Panc1 (cell line): ENCODE measurements around the gene CD48. TPM values are rescaled to one million over a fixed set of nuclear protein-coding genes. Genes with fewer than 3 reads are reported as not detected.

Experiments
- ATAC-seq: fragments of 200-7000 bp; cut with Tn5 transposase; 2 replicates; pipeline ENCODE4 v1.9.1; 2020; ENCODE audit warnings: mild to moderate bottlenecking, moderate library complexity
- BruUV-seq: library from RNA; stranded (reverse); fragments of 400-500 nt; replicated peaks from 2 replicates; lab custom pipeline; 2021; lab: Mats Ljungman, UMichigan
- CTCF ChIA-PET: fragments of 300-600 bp; sonication (Branson Sonifier 250); formaldehyde crosslinking; loops from one replicate; lab custom pipeline; 2022; ENCODE audit warnings: antibody characterized with exemption; lab: Charles Lee
- POLR2A ChIA-PET: fragments of 300-600 bp; sonication (Branson Sonifier 250); formaldehyde crosslinking; loops from one replicate; lab custom pipeline; 2022; ENCODE audit warnings: antibody characterized with exemption; lab: Charles Lee
- DNase-seq: peaks from one replicate; pipeline ENCODE4 v3.0.0-alpha.2; 2010; ENCODE audit warnings: low read depth, low spot score
- H3K27ac ChIP-seq: 2 replicates; pipeline ENCODE4 v1.5.1; 2011; ENCODE audit warnings: mild to moderate bottlenecking, low read length, inconsistent platforms
- H3K27me3 ChIP-seq: fragments of 200-500 bp; sonication (Bioruptor generic); 2 replicates; pipeline ENCODE4 v1.6.0; 2014; ENCODE audit warnings: low read length, inconsistent platforms; ENCODE audit not compliant: control insufficient read depth, insufficient read depth
- H3K36me3 ChIP-seq: fragments of 200-500 bp; sonication (Bioruptor generic); 2 replicates; pipeline ENCODE4 v1.5.1; 2014; ENCODE audit warnings: inconsistent platforms, mild to moderate bottlenecking, low read length, moderate library complexity; ENCODE audit not compliant: control insufficient read depth, insufficient read depth
- H3K4me1 ChIP-seq: 2 replicates; pipeline ENCODE4 v1.5.1; 2011; ENCODE audit warnings: inconsistent platforms, mild to moderate bottlenecking, low read length, moderate library complexity; ENCODE audit not compliant: control insufficient read depth, insufficient read depth
- H3K4me3 ChIP-seq, 2 experiments: 2 replicates each; pipeline ENCODE4 v1.5.1; 2011 to 2012; ENCODE audit warnings: low read depth in 2 of 2, low read length in 2 of 2, mild to moderate bottlenecking in 2 of 2, inconsistent platforms in 1 of 2, moderate library complexity in 1 of 2
- H3K9me3 ChIP-seq: fragments of 200-500 bp; sonication (Bioruptor generic); 2 replicates; pipeline ENCODE4 v1.5.1; 2014; ENCODE audit warnings: low read depth, mild to moderate bottlenecking, inconsistent platforms, low read length, moderate library complexity; ENCODE audit not compliant: control insufficient read depth, insufficient read depth
- POLR2AphosphoS5 ChIP-seq: IDR thresholded peaks from 2 replicates; pipeline ENCODE4 v1.6.1; 2012; ENCODE audit warnings: mild to moderate bottlenecking, low read depth, low read length, moderate library complexity
- SIN3A ChIP-seq: IDR thresholded peaks from 2 replicates; pipeline ENCODE4 v1.6.1; 2012; ENCODE audit warnings: low read depth, mild to moderate bottlenecking, low read length, moderate library complexity, borderline replicate concordance; ENCODE audit not compliant: insufficient read depth
- TCF7L2 ChIP-seq: IDR thresholded peaks from 2 replicates; pipeline ENCODE4 v1.6.1; 2011; ENCODE audit warnings: mild to moderate bottlenecking, low read depth, low read length, inconsistent platforms
- in situ Hi-C: cut with HindIII; loops from 2 replicates; pipeline ENCODE4 v1.10.0; 2016; ENCODE audit warnings: low sequenced_read_pairs, low pct_unique_long_range_greater_than_20kb
- intact Hi-C: fragments of 100-400 bp; cut with micrococcal nuclease; formaldehyde crosslinking; loops from one replicate; pipeline ENCODE4 v1.10.0; 2022; ENCODE audit not compliant: unreplicated experiment
- total RNA-seq: library from RNA; stranded (reverse); gene quantifications from one replicate; pipeline ENCODE4 v1.2.1, GENCODE V29; 2021; ENCODE audit not compliant: unreplicated experiment
- TF ChIP-seq, protein P1 (sequence below): fragments of 450-650 bp; IDR thresholded peaks from 2 replicates; pipeline ENCODE4 v1.5.1; 2017; ENCODE audit warnings: mild to moderate bottlenecking
- TF ChIP-seq, protein P2 (sequence below), 2 experiments: IDR thresholded peaks; 2 replicates each; pipeline ENCODE4 v1.6.1; 2011 to 2012; ENCODE audit warnings: low read depth in 2 of 2, control low read depth in 1 of 2, low read length in 1 of 2, mild to moderate bottlenecking in 1 of 2, moderate library complexity in 1 of 2; ENCODE audit not compliant: insufficient read depth in 1 of 2

Gene CD48
- total RNA-seq, 1 experiment from 2014 or later: 0.67 TPM

DNA sequence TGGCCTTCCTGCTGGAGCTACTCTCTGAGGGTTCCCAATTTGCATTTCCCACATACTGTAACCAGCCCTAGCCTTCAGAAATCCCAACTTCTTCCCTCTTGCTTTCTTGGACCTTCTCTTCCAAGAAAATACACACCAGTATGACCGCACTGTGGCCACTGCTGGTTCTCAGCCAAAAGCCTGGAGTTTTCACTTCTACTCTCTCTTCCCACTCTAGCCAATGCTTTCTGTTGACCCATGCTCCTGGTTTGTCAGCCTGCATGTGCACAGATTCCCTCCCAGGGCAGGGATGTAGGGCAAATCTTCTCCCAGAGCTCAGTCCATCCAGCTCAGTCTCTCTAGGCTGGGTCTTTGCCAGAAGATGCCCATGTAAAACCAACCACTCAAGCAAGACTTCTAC, 65.4 kb downstream of the CD48 start:
- H3K27ac ChIP-seq: no peak overlapping the region
- TF ChIP-seq, protein P1, sequence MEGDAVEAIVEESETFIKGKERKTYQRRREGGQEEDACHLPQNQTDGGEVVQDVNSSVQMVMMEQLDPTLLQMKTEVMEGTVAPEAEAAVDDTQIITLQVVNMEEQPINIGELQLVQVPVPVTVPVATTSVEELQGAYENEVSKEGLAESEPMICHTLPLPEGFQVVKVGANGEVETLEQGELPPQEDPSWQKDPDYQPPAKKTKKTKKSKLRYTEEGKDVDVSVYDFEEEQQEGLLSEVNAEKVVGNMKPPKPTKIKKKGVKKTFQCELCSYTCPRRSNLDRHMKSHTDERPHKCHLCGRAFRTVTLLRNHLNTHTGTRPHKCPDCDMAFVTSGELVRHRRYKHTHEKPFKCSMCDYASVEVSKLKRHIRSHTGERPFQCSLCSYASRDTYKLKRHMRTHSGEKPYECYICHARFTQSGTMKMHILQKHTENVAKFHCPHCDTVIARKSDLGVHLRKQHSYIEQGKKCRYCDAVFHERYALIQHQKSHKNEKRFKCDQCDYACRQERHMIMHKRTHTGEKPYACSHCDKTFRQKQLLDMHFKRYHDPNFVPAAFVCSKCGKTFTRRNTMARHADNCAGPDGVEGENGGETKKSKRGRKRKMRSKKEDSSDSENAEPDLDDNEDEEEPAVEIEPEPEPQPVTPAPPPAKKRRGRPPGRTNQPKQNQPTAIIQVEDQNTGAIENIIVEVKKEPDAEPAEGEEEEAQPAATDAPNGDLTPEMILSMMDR: no peak
- no peak for TF ChIP-seq TCF7L2
- no peak for TF ChIP-seq SIN3A
- TF ChIP-seq, protein P2, sequence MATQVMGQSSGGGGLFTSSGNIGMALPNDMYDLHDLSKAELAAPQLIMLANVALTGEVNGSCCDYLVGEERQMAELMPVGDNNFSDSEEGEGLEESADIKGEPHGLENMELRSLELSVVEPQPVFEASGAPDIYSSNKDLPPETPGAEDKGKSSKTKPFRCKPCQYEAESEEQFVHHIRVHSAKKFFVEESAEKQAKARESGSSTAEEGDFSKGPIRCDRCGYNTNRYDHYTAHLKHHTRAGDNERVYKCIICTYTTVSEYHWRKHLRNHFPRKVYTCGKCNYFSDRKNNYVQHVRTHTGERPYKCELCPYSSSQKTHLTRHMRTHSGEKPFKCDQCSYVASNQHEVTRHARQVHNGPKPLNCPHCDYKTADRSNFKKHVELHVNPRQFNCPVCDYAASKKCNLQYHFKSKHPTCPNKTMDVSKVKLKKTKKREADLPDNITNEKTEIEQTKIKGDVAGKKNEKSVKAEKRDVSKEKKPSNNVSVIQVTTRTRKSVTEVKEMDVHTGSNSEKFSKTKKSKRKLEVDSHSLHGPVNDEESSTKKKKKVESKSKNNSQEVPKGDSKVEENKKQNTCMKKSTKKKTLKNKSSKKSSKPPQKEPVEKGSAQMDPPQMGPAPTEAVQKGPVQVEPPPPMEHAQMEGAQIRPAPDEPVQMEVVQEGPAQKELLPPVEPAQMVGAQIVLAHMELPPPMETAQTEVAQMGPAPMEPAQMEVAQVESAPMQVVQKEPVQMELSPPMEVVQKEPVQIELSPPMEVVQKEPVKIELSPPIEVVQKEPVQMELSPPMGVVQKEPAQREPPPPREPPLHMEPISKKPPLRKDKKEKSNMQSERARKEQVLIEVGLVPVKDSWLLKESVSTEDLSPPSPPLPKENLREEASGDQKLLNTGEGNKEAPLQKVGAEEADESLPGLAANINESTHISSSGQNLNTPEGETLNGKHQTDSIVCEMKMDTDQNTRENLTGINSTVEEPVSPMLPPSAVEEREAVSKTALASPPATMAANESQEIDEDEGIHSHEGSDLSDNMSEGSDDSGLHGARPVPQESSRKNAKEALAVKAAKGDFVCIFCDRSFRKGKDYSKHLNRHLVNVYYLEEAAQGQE (IDR thresholded peaks at IDR 0.05; ENCODE audit: insufficient read depth in 1 of 2, low read depth in 2 of 2, low read length in 1 of 2): no peak
- no peak for TF ChIP-seq POLR2AphosphoS5
- CTCF ChIA-PET: no interaction called here
- H3K36me3 ChIP-seq: no peaks in the 10 kb centered on the region
- intact Hi-C loops (no loop called here), in situ Hi-C loops (no loop called here)
- no peak for ATAC-seq
- H3K9me3 ChIP-seq: no peaks in the 10 kb centered on the region
- DNase-seq: no peak
- POLR2A ChIA-PET: no interaction called here
- H3K4me3 ChIP-seq: no peak overlapping the region
- peaks cover 13% of the 10 kb centered on the region for H3K27me3 ChIP-seq
- BruUV-seq: no TSS peak
- H3K4me1 ChIP-seq: no peaks in the 10 kb centered on the region

DNA sequence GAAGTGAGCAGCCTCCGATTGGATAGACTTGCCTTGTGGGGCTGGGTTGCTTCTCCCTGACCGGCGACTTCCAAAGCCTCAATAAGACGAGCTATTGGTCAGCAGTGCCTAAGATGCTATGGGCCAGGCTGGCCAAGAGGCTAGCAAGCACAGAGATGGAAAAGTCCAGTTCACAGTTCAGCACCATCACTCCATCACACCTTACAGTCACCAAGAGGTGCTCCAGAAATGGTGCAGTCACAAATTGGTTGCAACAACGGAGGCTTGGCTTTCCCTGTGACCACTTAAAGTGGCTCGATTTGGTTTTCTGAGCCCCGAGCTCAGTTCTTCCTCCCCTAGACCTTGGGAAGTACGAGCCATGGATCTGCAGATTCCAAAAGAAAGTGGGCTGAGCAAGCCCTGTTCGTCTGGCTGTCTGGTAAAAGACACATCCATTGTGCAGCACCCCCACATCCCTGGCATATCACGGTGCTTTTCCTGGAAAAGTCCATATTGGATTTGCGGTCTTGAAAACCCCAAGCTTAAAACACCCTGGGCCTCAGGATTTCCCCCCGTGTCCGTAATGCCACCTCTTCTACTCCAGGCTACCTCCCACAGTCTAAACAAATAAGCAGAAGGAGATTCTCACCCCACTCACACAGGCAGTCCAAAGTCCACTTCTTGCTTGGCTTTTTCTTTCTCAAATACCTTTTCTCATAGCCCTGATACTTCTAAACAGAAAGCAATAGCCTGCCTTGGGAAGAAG, 66.1 kb downstream of the CD48 start:
- no peak for ATAC-seq
- in situ Hi-C loops (no loop called here), intact Hi-C loops (no loop called here)
- BruUV-seq: no TSS peak
- ChIA-PET POLR2A (no interaction called here), CTCF (no interaction called here)
- Histone ChIP-seq H3K27ac (no peak overlapping the region), H3K4me3 (no peak overlapping the region), H3K9me3 (no peaks in the 10 kb centered on the region), H3K4me1 (no peaks in the 10 kb centered on the region), H3K36me3 (no peaks in the 10 kb centered on the region), H3K27me3 (peaks cover 13% of the 10 kb centered on the region)
- no peak for TF ChIP-seq SIN3A
- TF ChIP-seq, protein P1: no peak
- TF ChIP-seq, protein P2 (IDR thresholded peaks at IDR 0.05; ENCODE audit: insufficient read depth in 1 of 2, low read depth in 2 of 2, low read length in 1 of 2): no peak
- TF ChIP-seq TCF7L2: no peak
- TF ChIP-seq POLR2AphosphoS5: no peak
- DNase-seq: no peak
